PC-3 (cell line): ENCODE measurements around the gene MYOZ2.

Experiments
- CTCF ChIP-seq: fragments of 300-600 bp; sonication (generic); conservative IDR thresholded peaks from 2 replicates; pipeline ENCODE4 v1.5.1; 2017; ENCODE audit warnings: antibody characterized with exemption, low read depth, mild to moderate bottlenecking, low read length
- EZH2phosphoT487 ChIP-seq: fragments of 300-600 bp; sonication (generic); IDR thresholded peaks from 2 replicates; pipeline ENCODE4 v1.6.1; 2018; ENCODE audit warnings: mild to moderate bottlenecking, antibody characterized with exemption, low read length, borderline replicate concordance

- TF ChIP-seq EZH2phosphoT487 (no peak), CTCF (no peak)
Measured at GRCh38 chr4:119209077-119209476, 73.4 kb downstream of the MYOZ2 start.
